GM18907 (cell line): ENCODE data around the gene JUND.
A peak's percentile ranks its signal among the peaks of the same experiment; 100 is the strongest.
"Not testable (repeated sequence)": the region's sequence is repeated elsewhere in the genome, so short reads cannot be mapped to it uniquely, and the experiment has no call there.

Experiments
- ATAC-seq: cut with Tn5 transposase; IDR thresholded peaks from one replicate; pipeline ENCODE4 v1.9.1; 2021; ENCODE audit warnings: mild to moderate bottlenecking, moderate library complexity; ENCODE audit not compliant: unreplicated experiment

The JUND gene

GRCh38 chr19:18281082-18282020 lies at the start of gene JUND:
Gene JUND, minus strand, starts transcription at chr19:18281622. Its CDS starts 138 bp downstream, at chr19:18281484.
- ATAC-seq: peak; percentile 66

GRCh38 chr19:18330868-18331267 lies 49.4 kb upstream of the JUND start:
- ATAC-seq: no peak

- no peak for ATAC-seq
Observed at GRCh38 chr19:18329035-18329376, 47.6 kb upstream of the JUND start.

- ATAC-seq: peak; percentile 80
Observed at GRCh38 chr19:18328340-18329034, 47.1 kb upstream of the JUND start.

- ATAC-seq: no peak
Observed at GRCh38 chr19:18326772-18327171, 45.4 kb upstream of the JUND start.

- not testable (repeated sequence) for ATAC-seq
Observed at GRCh38 chr19:18324373-18324731, 42.9 kb upstream of the JUND start.

GRCh38 chr19:18322759-18323460 lies 41.5 kb upstream of the JUND start, which contains the start of gene LSM4:
Gene LSM4, minus strand, starts transcription at chr19:18323076. Its CDS starts 56 bp downstream, at chr19:18323020.
- ATAC-seq: peak; percentile 85

GRCh38 chr19:18322318-18322758 lies 40.9 kb upstream of the JUND start:
- peak; percentile 1 for ATAC-seq

GRCh38 chr19:18321734-18322102 lies 40.3 kb upstream of the JUND start:
- ATAC-seq: no peak

GRCh38 chr19:18320865-18321733 lies 39.7 kb upstream of the JUND start:
- ATAC-seq: no peak

GRCh38 chr19:18319591-18320135 lies 38.2 kb upstream of the JUND start:
- ATAC-seq: no peak

- no peak for ATAC-seq
Observed at GRCh38 chr19:18317961-18318800, 36.8 kb upstream of the JUND start.

GRCh38 chr19:18313398-18313797 lies 32.0 kb upstream of the JUND start:
- ATAC-seq: no peak

GRCh38 chr19:18312092-18312534 lies 30.7 kb upstream of the JUND start:
- ATAC-seq: no peak

GRCh38 chr19:18311502-18312091 lies 30.2 kb upstream of the JUND start:
- no peak for ATAC-seq

- ATAC-seq: no peak
Observed at GRCh38 chr19:18310966-18311365, 29.5 kb upstream of the JUND start.

GRCh38 chr19:18310118-18310909 lies 28.9 kb upstream of the JUND start:
- ATAC-seq: no peak

GRCh38 chr19:18309525-18310064 lies 28.2 kb upstream of the JUND start:
- ATAC-seq: no peak
